HepG2 (cell line): Measurements from ENCODE around the gene NAT14. TPM values are rescaled to one million over a fixed set of nuclear protein-coding genes. Genes with fewer than 3 reads are reported as not detected.

Experiments used
- ELF4 ChIP-seq: sonication (generic); formaldehyde crosslinking; IDR thresholded peaks from 2 replicates; pipeline ENCODE4 v1.5.0; 2020; ENCODE audit warnings: missing genetic modification reagents, mild to moderate bottlenecking, moderate library complexity, borderline replicate concordance
- KMT2A ChIP-seq: sonication (generic); formaldehyde crosslinking; IDR thresholded peaks from 2 replicates; pipeline ENCODE4 v1.4.0; 2020; ENCODE audit warnings: missing genetic modification reagents
- ZNF790 ChIP-seq: sonication (generic); formaldehyde crosslinking; IDR thresholded peaks from 2 replicates; pipeline ENCODE4 v1.8.0; 2022; ENCODE audit warnings: missing genetic modification reagents, mild to moderate bottlenecking, borderline replicate concordance
- polyA plus RNA-seq, 8 experiments: library from polyadenylated mRNA; depleted of rRNA in 3 of 8; stranded (reverse) in 7 of 8; unstranded in 1 of 8; fragments of >200 nt; fragmentation: Illumina TruSeq in 4 of 8; extraction: Trizol in 4 of 8; gene quantifications; 2 replicates each; pipeline versions ENCODE4 v1.2.1 to v1.2.3, GENCODE V29; 2011 to 2016; ENCODE audit warnings: low read depth in 4 of 8, missing spikeins in 1 of 8, mixed read lengths in 1 of 8; ENCODE audit not compliant: insufficient read depth in 1 of 8
- total RNA-seq, 5 experiments: library from RNA; depleted of rRNA; stranded (reverse); fragments of >200 nt; fragmentation: Illumina TruSeq; extraction: Trizol; gene quantifications; 2 replicates each; pipeline ENCODE4 v1.2.3, GENCODE V29; 2016; ENCODE audit warnings: low read depth in 1 of 5
- TF ChIP-seq, protein P1 (sequence below): IDR thresholded peaks from 2 replicates; pipeline ENCODE4 v1.6.1; 2012; ENCODE audit warnings: low read length, improper control_type of control experiment
- TF ChIP-seq, protein P2 (sequence below): sonication (generic); formaldehyde crosslinking; IDR thresholded peaks from 2 replicates; pipeline ENCODE4 v1.4.0; 2020; ENCODE audit warnings: missing genetic modification reagents, borderline replicate concordance
- TF ChIP-seq, protein P3 (sequence below): sonication (generic); formaldehyde crosslinking; IDR thresholded peaks from 2 replicates; pipeline ENCODE4 v1.4.0; 2020; ENCODE audit warnings: low read depth, missing genetic modification reagents
- TF ChIP-seq, protein P4 (sequence below): sonication (generic); formaldehyde crosslinking; IDR thresholded peaks from one replicate; pipeline ENCODE4 v1.5.1; 2020; ENCODE audit warnings: mild to moderate bottlenecking, missing genetic modification reagents; ENCODE audit errors: not compliant biosample characterization

NAT14 gene
- total and polyA plus RNA-seq, 2 of the 13 experiments (the other 11 are each of a cell fraction or from before 2014, with no cell fraction given): 20.7 to 22.3 TPM

DNA sequence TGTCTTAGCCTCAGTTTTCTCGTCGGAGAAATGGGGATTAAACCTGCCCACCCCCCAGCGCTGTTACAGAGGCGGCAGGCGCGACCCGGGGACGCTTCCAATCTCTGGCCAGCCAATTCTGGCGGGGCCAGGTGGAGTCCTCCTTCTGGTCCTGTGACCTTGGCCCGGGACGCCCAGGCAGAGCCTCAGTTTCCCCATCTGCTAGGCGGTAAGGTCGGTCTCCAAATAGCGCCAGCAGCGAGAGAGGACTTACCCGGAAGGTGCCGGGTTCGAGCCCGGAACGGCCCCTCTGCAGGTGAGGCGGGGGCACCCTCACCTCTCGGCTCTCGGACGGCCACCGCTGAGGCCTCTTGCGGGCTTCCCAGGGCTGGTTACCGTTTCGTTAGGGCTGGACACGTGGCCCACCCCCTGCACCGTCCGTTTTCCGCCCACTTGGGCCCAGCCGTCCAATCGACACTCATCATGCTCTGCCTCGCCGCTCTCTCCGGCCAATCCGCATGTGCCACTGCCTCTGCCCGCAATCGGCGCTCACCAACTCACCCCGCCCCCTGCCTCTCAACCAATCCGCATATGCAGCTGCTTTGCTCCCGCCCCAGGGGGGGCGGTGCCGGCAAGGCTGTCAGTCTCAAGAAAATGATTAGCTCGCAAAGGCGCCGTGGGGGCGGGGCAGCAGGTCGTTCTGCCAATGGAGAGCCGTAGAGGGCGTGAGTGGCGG is 23.6 kb upstream of the NAT14 start, which contains the start of gene ISOC2 (continued):
- TF ChIP-seq, protein P1, sequence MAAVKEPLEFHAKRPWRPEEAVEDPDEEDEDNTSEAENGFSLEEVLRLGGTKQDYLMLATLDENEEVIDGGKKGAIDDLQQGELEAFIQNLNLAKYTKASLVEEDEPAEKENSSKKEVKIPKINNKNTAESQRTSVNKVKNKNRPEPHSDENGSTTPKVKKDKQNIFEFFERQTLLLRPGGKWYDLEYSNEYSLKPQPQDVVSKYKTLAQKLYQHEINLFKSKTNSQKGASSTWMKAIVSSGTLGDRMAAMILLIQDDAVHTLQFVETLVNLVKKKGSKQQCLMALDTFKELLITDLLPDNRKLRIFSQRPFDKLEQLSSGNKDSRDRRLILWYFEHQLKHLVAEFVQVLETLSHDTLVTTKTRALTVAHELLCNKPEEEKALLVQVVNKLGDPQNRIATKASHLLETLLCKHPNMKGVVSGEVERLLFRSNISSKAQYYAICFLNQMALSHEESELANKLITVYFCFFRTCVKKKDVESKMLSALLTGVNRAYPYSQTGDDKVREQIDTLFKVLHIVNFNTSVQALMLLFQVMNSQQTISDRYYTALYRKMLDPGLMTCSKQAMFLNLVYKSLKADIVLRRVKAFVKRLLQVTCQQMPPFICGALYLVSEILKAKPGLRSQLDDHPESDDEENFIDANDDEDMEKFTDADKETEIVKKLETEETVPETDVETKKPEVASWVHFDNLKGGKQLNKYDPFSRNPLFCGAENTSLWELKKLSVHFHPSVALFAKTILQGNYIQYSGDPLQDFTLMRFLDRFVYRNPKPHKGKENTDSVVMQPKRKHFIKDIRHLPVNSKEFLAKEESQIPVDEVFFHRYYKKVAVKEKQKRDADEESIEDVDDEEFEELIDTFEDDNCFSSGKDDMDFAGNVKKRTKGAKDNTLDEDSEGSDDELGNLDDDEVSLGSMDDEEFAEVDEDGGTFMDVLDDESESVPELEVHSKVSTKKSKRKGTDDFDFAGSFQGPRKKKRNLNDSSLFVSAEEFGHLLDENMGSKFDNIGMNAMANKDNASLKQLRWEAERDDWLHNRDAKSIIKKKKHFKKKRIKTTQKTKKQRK: peak; percentile 69; the same call in 1 of the 2 replicates
- TF ChIP-seq, protein P2, sequence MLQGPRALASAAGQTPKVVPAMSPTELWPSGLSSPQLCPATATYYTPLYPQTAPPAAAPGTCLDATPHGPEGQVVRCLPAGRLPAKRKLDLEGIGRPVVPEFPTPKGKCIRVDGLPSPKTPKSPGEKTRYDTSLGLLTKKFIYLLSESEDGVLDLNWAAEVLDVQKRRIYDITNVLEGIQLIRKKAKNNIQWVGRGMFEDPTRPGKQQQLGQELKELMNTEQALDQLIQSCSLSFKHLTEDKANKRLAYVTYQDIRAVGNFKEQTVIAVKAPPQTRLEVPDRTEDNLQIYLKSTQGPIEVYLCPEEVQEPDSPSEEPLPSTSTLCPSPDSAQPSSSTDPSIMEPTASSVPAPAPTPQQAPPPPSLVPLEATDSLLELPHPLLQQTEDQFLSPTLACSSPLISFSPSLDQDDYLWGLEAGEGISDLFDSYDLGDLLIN (CRISPR knock-in tag): 0 out of 2 replicates have a peak, but pooled peaks have one; percentile 29
- TF ChIP-seq ELF4 (0 out of 2 replicates have a peak, but pooled peaks have one; percentile 17), KMT2A (no peak), ZNF790 (CRISPR knock-in tag) (peak; percentile 27; the same call in 1 of the 2 replicates)
- TF ChIP-seq, protein P3, sequence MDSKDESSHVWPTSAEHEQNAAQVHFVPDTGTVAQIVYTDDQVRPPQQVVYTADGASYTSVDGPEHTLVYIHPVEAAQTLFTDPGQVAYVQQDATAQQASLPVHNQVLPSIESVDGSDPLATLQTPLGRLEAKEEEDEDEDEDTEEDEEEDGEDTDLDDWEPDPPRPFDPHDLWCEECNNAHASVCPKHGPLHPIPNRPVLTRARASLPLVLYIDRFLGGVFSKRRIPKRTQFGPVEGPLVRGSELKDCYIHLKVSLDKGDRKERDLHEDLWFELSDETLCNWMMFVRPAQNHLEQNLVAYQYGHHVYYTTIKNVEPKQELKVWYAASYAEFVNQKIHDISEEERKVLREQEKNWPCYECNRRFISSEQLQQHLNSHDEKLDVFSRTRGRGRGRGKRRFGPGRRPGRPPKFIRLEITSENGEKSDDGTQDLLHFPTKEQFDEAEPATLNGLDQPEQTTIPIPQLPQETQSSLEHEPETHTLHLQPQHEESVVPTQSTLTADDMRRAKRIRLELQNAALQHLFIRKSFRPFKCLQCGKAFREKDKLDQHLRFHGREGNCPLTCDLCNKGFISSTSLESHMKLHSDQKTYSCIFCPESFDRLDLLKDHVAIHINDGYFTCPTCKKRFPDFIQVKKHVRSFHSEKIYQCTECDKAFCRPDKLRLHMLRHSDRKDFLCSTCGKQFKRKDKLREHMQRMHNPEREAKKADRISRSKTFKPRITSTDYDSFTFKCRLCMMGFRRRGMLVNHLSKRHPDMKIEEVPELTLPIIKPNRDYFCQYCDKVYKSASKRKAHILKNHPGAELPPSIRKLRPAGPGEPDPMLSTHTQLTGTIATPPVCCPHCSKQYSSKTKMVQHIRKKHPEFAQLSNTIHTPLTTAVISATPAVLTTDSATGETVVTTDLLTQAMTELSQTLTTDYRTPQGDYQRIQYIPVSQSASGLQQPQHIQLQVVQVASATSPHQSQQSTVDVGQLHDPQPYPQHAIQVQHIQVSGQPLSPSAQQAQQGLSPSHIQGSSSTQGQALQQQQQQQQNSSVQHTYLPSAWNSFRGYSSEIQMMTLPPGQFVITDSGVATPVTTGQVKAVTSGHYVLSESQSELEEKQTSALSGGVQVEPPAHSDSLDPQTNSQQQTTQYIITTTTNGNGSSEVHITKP (CRISPR knock-in tag): no peak
- TF ChIP-seq, protein P4, sequence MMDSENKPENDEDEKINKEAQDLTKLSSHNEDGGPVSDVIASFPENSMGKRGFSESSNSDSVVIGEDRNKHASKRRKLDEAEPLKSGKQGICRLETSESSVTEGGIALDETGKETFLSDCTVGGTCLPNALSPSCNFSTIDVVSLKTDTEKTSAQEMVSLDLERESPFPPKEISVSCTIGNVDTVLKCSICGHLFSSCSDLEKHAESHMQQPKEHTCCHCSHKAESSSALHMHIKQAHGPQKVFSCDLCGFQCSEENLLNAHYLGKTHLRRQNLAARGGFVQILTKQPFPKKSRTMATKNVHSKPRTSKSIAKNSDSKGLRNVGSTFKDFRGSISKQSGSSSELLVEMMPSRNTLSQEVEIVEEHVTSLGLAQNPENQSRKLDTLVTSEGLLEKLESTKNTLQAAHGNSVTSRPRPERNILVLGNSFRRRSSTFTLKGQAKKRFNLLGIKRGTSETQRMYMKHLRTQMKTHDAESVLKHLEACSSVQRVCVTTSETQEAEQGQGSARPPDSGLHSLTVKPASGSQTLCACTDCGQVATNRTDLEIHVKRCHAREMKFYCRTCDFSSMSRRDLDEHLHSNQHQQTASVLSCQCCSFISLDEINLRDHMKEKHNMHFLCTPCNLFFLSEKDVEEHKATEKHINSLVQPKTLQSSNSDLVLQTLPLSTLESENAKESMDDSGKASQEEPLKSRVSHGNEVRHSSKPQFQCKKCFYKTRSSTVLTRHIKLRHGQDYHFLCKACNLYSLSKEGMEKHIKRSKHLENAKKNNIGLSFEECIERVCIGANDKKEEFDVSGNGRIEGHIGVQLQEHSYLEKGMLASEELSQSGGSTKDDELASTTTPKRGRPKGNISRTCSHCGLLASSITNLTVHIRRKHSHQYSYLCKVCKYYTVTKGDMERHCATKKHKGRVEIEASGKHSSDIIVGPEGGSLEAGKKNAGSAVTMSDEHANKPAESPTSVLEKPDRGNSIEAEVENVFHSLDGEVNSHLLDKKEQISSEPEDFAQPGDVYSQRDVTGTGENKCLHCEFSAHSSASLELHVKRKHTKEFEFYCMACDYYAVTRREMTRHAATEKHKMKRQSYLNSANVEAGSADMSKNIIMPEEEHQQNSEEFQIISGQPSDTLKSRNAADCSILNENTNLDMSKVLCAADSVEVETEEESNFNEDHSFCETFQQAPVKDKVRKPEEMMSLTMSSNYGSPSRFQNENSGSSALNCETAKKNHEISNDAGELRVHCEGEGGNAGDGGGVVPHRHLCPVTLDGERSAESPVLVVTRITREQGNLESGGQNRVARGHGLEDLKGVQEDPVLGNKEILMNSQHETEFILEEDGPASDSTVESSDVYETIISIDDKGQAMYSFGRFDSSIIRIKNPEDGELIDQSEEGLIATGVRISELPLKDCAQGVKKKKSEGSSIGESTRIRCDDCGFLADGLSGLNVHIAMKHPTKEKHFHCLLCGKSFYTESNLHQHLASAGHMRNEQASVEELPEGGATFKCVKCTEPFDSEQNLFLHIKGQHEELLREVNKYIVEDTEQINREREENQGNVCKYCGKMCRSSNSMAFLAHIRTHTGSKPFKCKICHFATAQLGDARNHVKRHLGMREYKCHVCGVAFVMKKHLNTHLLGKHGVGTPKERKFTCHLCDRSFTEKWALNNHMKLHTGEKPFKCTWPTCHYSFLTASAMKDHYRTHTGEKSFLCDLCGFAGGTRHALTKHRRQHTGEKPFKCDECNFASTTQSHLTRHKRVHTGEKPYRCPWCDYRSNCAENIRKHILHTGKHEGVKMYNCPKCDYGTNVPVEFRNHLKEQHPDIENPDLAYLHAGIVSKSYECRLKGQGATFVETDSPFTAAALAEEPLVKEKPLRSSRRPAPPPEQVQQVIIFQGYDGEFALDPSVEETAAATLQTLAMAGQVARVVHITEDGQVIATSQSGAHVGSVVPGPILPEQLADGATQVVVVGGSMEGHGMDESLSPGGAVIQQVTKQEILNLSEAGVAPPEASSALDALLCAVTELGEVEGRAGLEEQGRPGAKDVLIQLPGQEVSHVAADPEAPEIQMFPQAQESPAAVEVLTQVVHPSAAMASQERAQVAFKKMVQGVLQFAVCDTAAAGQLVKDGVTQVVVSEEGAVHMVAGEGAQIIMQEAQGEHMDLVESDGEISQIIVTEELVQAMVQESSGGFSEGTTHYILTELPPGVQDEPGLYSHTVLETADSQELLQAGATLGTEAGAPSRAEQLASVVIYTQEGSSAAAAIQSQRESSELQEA (CRISPR knock-in tag): no peak
